Activated naive CD8-positive, alpha-beta T cell treated with anti-CD3 and anti-CD28 coated beads, Interleukin-2, amount 10 ng/mL, durations not matched to agents 7 days and 5 days (primary cell): Measurements from ENCODE around the gene CAVIN2. TPM values are rescaled to one million over a fixed set of nuclear protein-coding genes. Genes with fewer than 3 reads are reported as not detected.

Experiments
- ATAC-seq: fragments of 150-1000 bp; cut with Tn5 transposase; one replicate; pipeline ENCODE4 v1.10.0; 2021; ENCODE audit warnings: low read depth, moderate library complexity
- POLR2A ChIA-PET: fragments of 350-600 bp; sonication (Branson Sonifier 250); formaldehyde crosslinking; loops from one replicate; lab custom pipeline; 2021; ENCODE audit warnings: antibody characterized with exemption; lab: Charles Lee
- DNase-seq: peaks from one replicate; pipeline ENCODE4 v3.0.0; 2021
- H3K27ac Mint-ChIP-seq: one replicate; pipeline ENCODE4 v1.8.0; 2022; ENCODE audit warnings: mild to moderate bottlenecking, mixed read lengths
- H3K27me3 Mint-ChIP-seq: one replicate; pipeline ENCODE4 v1.8.0; 2022; ENCODE audit warnings: mild to moderate bottlenecking, moderate library complexity, mixed read lengths
- H3K36me3 Mint-ChIP-seq: one replicate; pipeline ENCODE4 v1.8.0; 2021; ENCODE audit warnings: mild to moderate bottlenecking, mixed read lengths
- H3K4me1 Mint-ChIP-seq: one replicate; pipeline ENCODE4 v1.8.0; 2021; ENCODE audit warnings: mixed read lengths
- H3K4me3 Mint-ChIP-seq: one replicate; pipeline ENCODE4 v1.8.0; 2022; ENCODE audit warnings: mild to moderate bottlenecking, moderate library complexity, mixed read lengths
- H3K9me3 Mint-ChIP-seq: one replicate; pipeline ENCODE4 v1.8.0; 2021; ENCODE audit warnings: mixed read lengths
- total RNA-seq, 2 experiments: library from RNA; stranded (reverse); gene quantifications; one replicate each; pipeline ENCODE4 v1.2.3, GENCODE V29; 2021

Gene CAVIN2
- total RNA-seq, 2 experiments from 2014 or later = not detected

DNA sequence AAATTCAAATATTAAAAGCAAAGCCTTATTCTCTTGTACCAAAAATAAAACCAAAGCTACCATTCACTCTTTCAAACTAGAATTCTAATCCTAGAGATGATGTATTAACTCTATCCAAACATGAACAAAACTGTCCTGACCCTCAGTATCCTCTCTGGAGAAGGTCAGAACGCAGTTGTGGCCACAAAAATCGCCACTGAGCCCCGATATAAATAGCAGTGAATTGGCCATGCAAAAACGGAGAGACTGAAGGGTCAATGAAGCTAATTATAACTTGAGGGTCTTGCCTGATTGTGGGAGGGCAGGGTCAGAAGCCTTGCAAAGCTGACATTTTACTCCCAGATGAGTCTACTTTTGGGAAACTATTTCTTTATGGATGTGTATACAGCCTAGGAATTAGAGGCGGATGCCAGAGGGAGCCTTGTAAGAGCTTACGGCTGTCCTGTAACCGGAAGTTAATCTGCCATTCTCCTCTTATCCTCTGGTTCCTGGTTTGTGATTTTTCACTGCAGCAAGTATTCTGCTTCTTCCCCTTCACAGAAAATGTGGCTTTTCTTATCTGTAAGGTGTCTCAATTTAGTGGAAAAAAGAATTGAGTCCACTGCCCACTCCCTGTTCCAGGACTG lies 28.1 kb downstream of the CAVIN2 start:
- DNase-seq (no peak), ATAC-seq (no peak)
- POLR2A ChIA-PET = no interaction called here
- Mint-ChIP-seq H3K27me3 (peaks cover 25% of the 10 kb centered on the region), H3K4me3 (no peak overlapping the region), H3K9me3 (no peaks in the 10 kb centered on the region), H3K4me1 (no peaks in the 10 kb centered on the region), H3K27ac (no peak overlapping the region), H3K36me3 (no peaks in the 10 kb centered on the region)

DNA sequence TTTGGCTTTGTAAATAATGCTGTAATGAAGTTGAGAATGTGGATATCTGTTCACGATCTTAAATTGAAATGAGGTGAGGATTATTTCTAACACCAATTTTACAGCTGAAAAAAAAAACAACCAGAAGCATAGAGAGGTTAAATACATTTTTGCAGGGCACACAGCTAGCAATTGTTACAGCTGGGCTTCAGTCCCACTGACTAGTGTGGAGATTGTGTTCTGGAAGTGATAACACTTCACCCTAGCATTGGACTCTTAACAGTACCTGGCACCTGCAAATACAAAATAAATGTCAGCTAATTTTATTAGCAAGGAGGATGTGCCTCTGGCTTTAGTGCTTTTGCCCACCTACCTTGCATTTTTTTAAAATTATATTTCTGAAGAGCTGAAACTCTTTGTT lies 28.8 kb downstream of the CAVIN2 start:
- ATAC-seq = no peak
- Mint-ChIP-seq H3K27ac (no peak overlapping the region), H3K36me3 (no peaks in the 10 kb centered on the region), H3K4me1 (no peaks in the 10 kb centered on the region), H3K4me3 (no peak overlapping the region), H3K9me3 (no peaks in the 10 kb centered on the region), H3K27me3 (peaks cover 31% of the 10 kb centered on the region)
- POLR2A ChIA-PET = no interaction called here
- DNase-seq = no peak

DNA sequence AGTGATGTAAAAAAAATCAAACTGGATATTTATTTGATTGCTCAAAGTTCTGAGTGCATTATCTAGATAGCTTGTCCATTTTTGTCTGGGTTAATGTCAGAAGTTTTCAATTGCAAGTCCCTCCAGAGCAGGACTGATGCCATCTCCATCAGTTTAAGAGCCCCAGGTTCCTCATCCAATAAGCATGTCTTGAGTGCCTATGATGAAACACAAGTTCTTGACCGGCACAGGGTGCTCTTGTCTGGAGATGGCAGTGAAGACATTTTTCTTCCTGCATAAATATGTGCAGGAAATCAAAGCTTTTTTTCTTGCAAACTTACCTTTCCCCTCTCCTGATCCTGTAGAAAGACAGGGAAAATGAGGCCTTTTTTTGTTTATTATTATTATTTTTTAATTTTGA lies 31.9 kb downstream of the CAVIN2 start:
- POLR2A ChIA-PET = no interaction called here
- Mint-ChIP-seq H3K36me3 (no peaks in the 10 kb centered on the region), H3K27me3 (peaks cover 27% of the 10 kb centered on the region), H3K9me3 (no peaks in the 10 kb centered on the region), H3K4me1 (no peaks in the 10 kb centered on the region), H3K4me3 (no peak overlapping the region), H3K27ac (no peak overlapping the region)
- DNase-seq (no peak), ATAC-seq (no peak)

DNA sequence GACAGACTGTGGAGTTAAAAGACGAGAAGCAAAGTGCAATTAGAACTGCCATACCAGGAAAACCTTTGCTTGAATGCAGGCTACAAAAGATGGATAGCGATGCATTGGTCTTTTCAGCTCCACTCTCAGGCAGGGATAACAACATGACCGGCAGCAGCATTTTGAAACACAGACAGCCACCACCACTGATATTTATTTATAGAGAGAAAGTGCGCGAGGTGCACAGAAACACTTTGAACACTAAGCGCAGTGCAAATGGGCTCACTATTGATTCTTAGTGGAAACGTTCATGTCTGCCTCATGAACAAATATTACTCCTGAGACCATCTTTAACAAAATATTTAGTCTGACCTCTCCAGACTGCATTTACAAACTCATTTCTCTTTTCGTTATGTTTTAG lies 32.9 kb downstream of the CAVIN2 start:
- no peaks in the 10 kb centered on the region for H3K36me3 Mint-ChIP-seq
- POLR2A ChIA-PET = no interaction called here
- ATAC-seq = no peak
- H3K9me3 Mint-ChIP-seq = no peaks in the 10 kb centered on the region
- peaks cover 27% of the 10 kb centered on the region for H3K27me3 Mint-ChIP-seq
- no peak overlapping the region for H3K27ac Mint-ChIP-seq
- no peak overlapping the region for H3K4me3 Mint-ChIP-seq
- no peak for DNase-seq
- H3K4me1 Mint-ChIP-seq = no peaks in the 10 kb centered on the region

DNA sequence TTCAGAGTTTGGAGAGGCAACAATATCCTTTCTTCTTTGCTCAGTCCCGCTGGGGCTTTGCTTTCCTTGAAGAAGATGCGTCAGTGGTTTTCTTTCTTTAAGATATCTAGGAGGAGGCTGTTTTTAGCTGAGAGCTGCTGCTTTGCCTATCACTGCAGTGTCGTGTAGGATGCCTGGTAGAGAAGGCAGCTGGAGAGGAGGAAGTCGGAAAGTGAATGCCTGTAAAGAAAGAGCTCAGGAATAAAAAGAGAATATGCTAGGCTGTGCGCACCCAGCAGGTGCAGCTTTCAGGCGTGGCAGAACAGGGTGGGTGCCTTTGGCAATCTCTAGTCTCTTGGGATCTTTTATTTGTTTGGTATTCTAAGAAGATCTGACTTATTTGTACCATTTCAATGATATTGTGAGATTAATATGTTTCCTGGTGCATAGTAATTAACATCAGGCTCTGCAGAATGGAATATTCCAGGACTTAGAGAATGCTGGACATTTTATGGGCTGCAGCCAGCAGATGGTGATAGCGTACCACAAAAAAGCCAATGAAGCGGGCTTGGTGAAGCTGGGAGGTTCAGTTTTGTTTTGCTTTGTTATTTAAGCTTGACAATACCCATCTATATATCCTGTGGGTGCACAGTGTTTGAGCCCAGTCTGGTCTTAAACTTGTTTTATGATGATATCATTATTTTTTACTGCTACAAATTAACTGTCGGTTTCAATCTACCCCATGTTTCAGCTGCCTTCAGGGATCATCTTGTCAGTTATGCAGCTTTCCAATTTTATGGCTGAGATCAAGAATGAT lies 34.9 kb downstream of the CAVIN2 start:
- peaks cover 18% of the 10 kb centered on the region for H3K27me3 Mint-ChIP-seq
- H3K27ac Mint-ChIP-seq = no peak overlapping the region
- no peaks in the 10 kb centered on the region for H3K9me3 Mint-ChIP-seq
- no peaks in the 10 kb centered on the region for H3K4me1 Mint-ChIP-seq
- no peaks in the 10 kb centered on the region for H3K36me3 Mint-ChIP-seq
- ATAC-seq (no peak), DNase-seq (peak; percentile 27)
- no peak overlapping the region for H3K4me3 Mint-ChIP-seq
- POLR2A ChIA-PET = no interaction called here

DNA sequence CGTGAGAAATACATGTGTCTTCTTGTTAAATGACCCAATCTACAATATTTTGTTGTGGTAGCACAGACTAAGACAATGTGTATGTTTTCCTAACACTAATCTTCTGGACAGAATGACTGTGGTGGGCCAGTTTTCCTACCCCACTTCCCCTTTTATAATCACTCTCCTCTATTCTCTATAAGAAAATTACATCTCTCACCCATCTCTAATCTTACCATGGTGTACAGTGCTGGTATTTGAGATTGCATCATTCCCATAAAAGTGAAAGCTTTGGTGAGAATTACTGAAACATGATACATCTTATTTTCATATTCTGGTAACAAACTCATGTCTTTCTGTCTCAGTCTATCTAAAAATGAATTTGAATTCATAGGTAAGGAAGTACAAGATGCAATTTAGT lies 40.5 kb downstream of the CAVIN2 start:
- peaks cover 15% of the 10 kb centered on the region for H3K27me3 Mint-ChIP-seq
- ATAC-seq (no peak), DNase-seq (no peak)
- H3K36me3 Mint-ChIP-seq = no peaks in the 10 kb centered on the region
- no peak overlapping the region for H3K27ac Mint-ChIP-seq
- H3K4me3 Mint-ChIP-seq = no peak overlapping the region
- POLR2A ChIA-PET = interaction anchor here (0.7 kb wide), 1 partner anchor 46 kb away, joined by 4 read pairs; no protein-coding TSS in a partner anchor
- no peaks in the 10 kb centered on the region for H3K4me1 Mint-ChIP-seq
- no peaks in the 10 kb centered on the region for H3K9me3 Mint-ChIP-seq

DNA sequence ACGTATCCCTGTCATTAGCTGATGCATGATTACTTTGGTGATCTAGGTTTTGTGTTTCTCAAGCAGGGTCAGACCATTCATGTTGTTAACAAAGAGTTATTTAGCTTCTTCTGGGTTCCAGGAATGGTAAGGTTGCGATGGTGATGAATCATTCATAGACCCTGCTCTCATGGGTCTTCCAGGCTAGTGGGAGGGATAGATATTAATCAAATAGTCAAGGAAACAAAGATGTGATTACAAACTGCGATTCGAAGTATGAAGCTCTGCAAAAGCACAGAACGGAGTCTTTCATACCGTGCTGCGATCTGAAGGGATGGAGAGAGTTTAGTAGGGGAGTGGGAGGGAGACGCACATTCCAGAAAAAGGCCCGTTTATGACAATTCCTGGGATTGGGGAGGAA lies 42.1 kb downstream of the CAVIN2 start:
- ATAC-seq (no peak), DNase-seq (no peak)
- POLR2A ChIA-PET = no interaction called here
- no peaks in the 10 kb centered on the region for H3K4me1 Mint-ChIP-seq
- no peak overlapping the region for H3K4me3 Mint-ChIP-seq
- no peak overlapping the region for H3K27ac Mint-ChIP-seq
- H3K36me3 Mint-ChIP-seq = no peaks in the 10 kb centered on the region
- H3K27me3 Mint-ChIP-seq = peaks cover 15% of the 10 kb centered on the region
- H3K9me3 Mint-ChIP-seq = no peaks in the 10 kb centered on the region

DNA sequence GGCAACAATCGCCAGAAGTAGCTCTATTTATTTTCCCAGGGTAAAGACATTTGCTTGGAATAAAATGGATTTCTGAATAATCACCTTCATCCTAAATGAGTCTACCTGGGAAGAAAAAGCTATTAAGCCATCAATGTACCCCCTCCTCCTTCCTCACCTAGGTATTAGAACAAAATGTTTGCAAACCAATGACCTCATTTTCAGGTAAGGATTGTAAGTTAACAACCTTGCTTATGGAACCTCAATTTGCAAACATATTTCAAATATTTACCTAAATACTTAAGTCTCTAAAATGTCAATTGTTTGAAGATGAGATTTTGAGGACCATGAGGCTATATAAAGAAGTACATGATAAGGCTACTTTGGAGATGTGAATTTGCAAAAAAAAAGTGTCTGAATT lies 43.9 kb downstream of the CAVIN2 start:
- Mint-ChIP-seq H3K4me3 (no peak overlapping the region), H3K27me3 (peaks cover 15% of the 10 kb centered on the region), H3K4me1 (no peaks in the 10 kb centered on the region), H3K36me3 (no peaks in the 10 kb centered on the region), H3K9me3 (no peaks in the 10 kb centered on the region), H3K27ac (no peak overlapping the region)
- POLR2A ChIA-PET = no interaction called here
- ATAC-seq (no peak), DNase-seq (no peak)

DNA sequence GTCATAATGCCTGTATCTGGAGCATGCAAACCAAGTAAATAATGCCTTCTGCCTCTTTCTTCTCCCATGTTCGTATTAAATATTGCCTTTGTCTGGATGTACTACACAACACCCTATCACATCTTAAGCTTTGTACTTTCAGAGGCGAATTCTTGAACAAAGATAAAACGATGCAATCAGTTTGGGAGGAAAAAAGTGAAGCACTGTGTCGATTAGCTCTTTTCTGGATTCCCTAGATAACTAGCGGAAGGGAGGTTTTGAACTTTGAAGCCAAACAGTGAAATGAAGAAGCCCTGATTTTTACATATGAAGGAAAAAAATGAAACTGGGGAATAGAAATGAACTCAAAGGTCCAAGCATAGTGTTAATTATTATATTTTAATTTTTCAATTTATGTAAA lies 44.7 kb downstream of the CAVIN2 start:
- H3K27ac Mint-ChIP-seq = no peak overlapping the region
- POLR2A ChIA-PET = no interaction called here
- H3K9me3 Mint-ChIP-seq = no peaks in the 10 kb centered on the region

DNA sequence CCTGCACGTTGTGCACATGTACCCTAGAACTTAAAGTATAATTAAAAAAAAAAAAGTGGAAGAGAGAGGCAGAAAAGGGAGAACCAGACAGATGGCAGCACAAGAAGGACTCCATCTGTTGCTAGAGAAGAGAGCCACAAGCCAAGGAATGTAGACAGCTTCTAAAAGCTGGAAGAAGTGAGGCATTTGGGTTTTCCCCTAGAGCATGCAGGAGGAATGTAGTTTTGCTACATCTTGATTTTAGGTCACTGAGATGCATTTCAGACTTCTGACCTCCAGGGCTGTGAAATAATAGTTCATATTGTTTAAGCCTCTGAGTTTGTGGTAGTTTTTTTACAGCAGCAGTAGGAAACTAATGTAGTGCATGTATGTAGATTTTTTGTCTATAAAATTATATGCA lies 46.0 kb downstream of the CAVIN2 start:
- Mint-ChIP-seq H3K9me3 (no peaks in the 10 kb centered on the region), H3K4me3 (no peak overlapping the region), H3K4me1 (no peaks in the 10 kb centered on the region), H3K36me3 (no peaks in the 10 kb centered on the region), H3K27ac (no peak overlapping the region), H3K27me3 (peaks cover 10% of the 10 kb centered on the region)
- DNase-seq (no peak), ATAC-seq (no peak)
- POLR2A ChIA-PET = no interaction called here

More for the DNA sequence above, 44.7 kb downstream of the CAVIN2 start:
- ATAC-seq (no peak), DNase-seq (no peak)
- no peaks in the 10 kb centered on the region for H3K4me1 Mint-ChIP-seq
- peaks cover 18% of the 10 kb centered on the region for H3K27me3 Mint-ChIP-seq
- no peaks in the 10 kb centered on the region for H3K36me3 Mint-ChIP-seq
- H3K4me3 Mint-ChIP-seq = no peak overlapping the region

DNA sequence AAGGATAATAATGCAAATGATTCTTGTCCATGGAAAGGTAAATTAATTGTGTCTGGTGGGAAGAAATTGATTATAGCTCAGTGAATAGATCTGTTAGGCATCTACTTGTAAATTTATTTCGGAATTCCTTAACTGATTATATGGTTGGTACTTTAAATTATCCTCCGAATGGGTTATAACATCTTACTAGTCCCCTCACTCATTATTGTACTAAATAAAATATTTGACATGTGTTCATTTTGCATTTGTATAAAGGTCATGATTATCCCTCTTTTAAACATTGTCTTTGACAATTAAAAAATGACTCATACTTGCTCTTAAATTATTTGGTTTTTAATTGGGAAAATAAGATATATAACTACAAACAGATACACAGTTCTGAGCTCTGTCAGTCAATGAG lies 47.4 kb downstream of the CAVIN2 start:
- POLR2A ChIA-PET = no interaction called here
- no peaks in the 10 kb centered on the region for H3K4me1 Mint-ChIP-seq
- H3K27ac Mint-ChIP-seq = no peak overlapping the region
- no peak overlapping the region for H3K4me3 Mint-ChIP-seq
- ATAC-seq (no peak), DNase-seq (no peak)
- H3K9me3 Mint-ChIP-seq = no peaks in the 10 kb centered on the region
- H3K36me3 Mint-ChIP-seq = no peaks in the 10 kb centered on the region
- peaks cover 11% of the 10 kb centered on the region for H3K27me3 Mint-ChIP-seq

DNA sequence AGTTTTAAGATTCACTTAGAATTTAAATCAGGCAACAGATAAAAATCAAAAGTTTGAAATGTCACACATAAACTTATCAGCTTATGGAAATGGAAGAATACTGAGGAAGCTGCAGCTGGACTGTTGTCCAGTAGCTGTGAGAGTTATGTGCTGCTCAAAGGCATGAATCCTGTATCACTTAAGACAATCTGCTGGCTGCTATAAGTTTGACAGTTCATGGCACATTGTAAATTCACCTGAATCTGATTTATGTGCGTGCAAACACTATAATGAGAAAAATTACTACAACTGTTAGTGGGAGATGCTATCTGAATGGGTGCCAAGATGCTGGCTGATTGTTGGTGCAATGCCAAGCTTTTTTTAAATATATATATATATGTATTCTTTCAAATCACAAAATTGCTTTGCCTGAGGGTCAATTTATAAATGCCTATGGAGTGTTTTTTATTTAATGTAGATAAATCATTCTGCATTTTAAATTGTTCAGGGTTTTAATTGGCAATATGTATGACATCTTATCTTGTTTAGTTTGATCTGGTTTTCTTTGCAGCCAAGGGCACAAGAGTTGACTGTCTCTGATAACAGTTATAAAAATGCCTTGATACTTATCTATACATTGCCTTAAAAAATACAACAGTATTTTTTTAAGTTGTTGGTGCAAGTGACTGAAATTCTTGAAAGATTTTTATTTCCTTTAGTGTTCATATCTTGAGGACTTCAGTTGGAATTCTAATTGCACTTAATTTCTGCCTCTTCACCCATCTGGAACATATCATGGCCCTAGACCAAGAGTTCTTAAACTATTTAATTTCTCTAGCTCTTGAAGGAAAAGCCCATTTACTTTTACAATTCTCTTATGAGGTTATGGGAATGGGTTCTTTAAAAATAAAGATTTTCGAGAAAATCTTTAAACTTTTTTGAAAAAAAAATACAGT lies 48.7 kb downstream of the CAVIN2 start:
- ATAC-seq (no peak), DNase-seq (no peak)
- Mint-ChIP-seq H3K4me3 (no peak overlapping the region), H3K27ac (no peak overlapping the region), H3K9me3 (no peaks in the 10 kb centered on the region), H3K36me3 (no peaks in the 10 kb centered on the region), H3K4me1 (no peaks in the 10 kb centered on the region), H3K27me3 (peaks cover 9% of the 10 kb centered on the region)
- POLR2A ChIA-PET = no interaction called here

DNA sequence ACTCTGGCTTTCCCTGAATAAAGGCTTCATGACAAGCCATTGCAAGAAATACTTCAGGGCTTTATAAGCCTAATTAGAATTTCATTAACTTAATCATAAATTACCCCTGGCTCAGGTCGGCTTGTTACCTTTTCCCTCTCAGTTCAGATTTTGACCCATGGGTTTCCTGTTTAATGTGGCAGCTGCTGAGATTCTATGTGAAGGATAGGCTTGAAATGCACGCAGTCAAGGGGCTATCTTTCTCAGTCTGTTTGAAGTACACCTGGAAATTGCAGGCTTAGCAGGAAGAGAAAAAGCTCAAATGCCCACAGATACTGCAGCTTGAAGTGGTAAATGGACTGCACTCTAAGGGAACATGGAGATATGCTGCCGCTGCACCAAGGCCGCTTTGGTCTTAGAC lies 49.4 kb downstream of the CAVIN2 start:
- no peak for ATAC-seq
- Mint-ChIP-seq H3K9me3 (no peaks in the 10 kb centered on the region), H3K27ac (no peak overlapping the region), H3K4me1 (no peaks in the 10 kb centered on the region), H3K4me3 (no peak overlapping the region), H3K36me3 (no peaks in the 10 kb centered on the region), H3K27me3 (peaks cover 8% of the 10 kb centered on the region)
- POLR2A ChIA-PET = no interaction called here
- no peak for DNase-seq
